ENCODE measurements around the gene BEND2. TPM values are rescaled to one million over a fixed set of nuclear protein-coding genes. Genes with fewer than 3 reads are reported as not detected.

BEND2 gene
- total RNA-seq, 1 experiment from 2014 or later = not detected

DNA sequence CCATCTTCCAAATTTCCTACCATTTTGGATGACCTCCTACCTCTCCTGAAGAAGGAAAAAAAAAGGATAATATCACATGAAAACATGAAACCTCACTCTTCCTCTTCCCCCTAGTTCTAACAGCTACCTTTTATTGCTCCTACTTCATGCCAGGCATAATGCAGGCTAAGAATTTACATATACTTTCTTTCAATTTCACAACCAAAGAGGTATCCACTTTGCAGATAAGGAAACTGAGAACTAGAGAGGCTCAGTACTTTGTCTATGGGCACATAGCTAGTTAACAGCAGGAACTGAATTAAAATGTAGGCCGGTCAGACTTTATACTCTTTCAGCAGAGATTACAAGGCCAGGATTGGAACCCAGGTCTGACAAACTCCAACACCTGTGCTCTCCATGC lies 34.4 kb upstream of the BEND2 start:
- no peak overlapping the region for H3K9ac ChIP-seq (ENCODE audit: low read length)
- no peaks in the 10 kb centered on the region for H4K20me1 ChIP-seq (ENCODE audit: insufficient read depth)
- DNase-seq (ENCODE audit: low read depth, low spot score) = no peak
- no peaks in the 10 kb centered on the region for H3K4me1 ChIP-seq (ENCODE audit: control insufficient read depth in 1 of 2, insufficient read depth in 2 of 2, low read length in 2 of 2)
- H2AFZ ChIP-seq (ENCODE audit: low read depth, low read length, poor library complexity, severe bottlenecking) = no peak overlapping the region
- intact Hi-C loops (cut with micrococcal nuclease) = no loop called here
- no peak for TF ChIP-seq SIN3A (IDR thresholded peaks at IDR 0.05; ENCODE audit: low read depth)
- no peak for TF ChIP-seq ELF1 (IDR thresholded peaks at IDR 0.05; ENCODE audit: borderline replicate concordance, low read depth)
- TF ChIP-seq SRF (IDR thresholded peaks at IDR 0.05; ENCODE audit: low read depth) = no peak
- TF ChIP-seq, protein P1, sequence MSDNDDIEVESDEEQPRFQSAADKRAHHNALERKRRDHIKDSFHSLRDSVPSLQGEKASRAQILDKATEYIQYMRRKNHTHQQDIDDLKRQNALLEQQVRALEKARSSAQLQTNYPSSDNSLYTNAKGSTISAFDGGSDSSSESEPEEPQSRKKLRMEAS (IDR thresholded peaks at IDR 0.05) = no peak
- TF ChIP-seq SP1 (IDR thresholded peaks at IDR 0.05; ENCODE audit: low read depth) = no peak
- no peak for TF ChIP-seq RAD21 (IDR thresholded peaks at IDR 0.05; ENCODE audit: low read depth)
- TF ChIP-seq FOSL1 (IDR thresholded peaks at IDR 0.05; ENCODE audit: low read depth) = no peak
- TF ChIP-seq, protein P2, sequence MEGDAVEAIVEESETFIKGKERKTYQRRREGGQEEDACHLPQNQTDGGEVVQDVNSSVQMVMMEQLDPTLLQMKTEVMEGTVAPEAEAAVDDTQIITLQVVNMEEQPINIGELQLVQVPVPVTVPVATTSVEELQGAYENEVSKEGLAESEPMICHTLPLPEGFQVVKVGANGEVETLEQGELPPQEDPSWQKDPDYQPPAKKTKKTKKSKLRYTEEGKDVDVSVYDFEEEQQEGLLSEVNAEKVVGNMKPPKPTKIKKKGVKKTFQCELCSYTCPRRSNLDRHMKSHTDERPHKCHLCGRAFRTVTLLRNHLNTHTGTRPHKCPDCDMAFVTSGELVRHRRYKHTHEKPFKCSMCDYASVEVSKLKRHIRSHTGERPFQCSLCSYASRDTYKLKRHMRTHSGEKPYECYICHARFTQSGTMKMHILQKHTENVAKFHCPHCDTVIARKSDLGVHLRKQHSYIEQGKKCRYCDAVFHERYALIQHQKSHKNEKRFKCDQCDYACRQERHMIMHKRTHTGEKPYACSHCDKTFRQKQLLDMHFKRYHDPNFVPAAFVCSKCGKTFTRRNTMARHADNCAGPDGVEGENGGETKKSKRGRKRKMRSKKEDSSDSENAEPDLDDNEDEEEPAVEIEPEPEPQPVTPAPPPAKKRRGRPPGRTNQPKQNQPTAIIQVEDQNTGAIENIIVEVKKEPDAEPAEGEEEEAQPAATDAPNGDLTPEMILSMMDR (IDR thresholded peaks at IDR 0.05 in 2 of 3, conservative IDR thresholded peaks at IDR 0.05 in 1 of 3; ENCODE audit: borderline replicate concordance in 1 of 3, insufficient read depth in 1 of 3, low read depth in 2 of 3, low read length in 2 of 3) = no peak
- TF ChIP-seq POLR2AphosphoS5 (IDR thresholded peaks at IDR 0.05; ENCODE audit: low read depth, low read length) = no peak
- TF ChIP-seq TCF7L2 (IDR thresholded peaks at IDR 0.05; ENCODE audit: borderline replicate concordance, extremely low read depth, insufficient read depth, insufficient read length) = no peak
- TF ChIP-seq YY1 (IDR thresholded peaks at IDR 0.05; ENCODE audit: extremely low read depth, insufficient replicate concordance, low read depth, low read length) = no peak
- TF ChIP-seq ZFX (IDR thresholded peaks at IDR 0.05) = no peak
- TF ChIP-seq EZH2phosphoT487 (IDR thresholded peaks at IDR 0.05; ENCODE audit: borderline replicate concordance) = no peak
- TF ChIP-seq CEBPB (IDR thresholded peaks at IDR 0.05; ENCODE audit: low read depth) = no peak
- TF ChIP-seq ZNF274 (IDR thresholded peaks at IDR 0.05; ENCODE audit: low read depth, low read length) = no peak
- no peak for TF ChIP-seq POLR2A (IDR thresholded peaks at IDR 0.05; ENCODE audit: borderline replicate concordance, extremely low read depth, insufficient read depth, insufficient read length)
- no peak for TF ChIP-seq EGR1 (IDR thresholded peaks at IDR 0.05; ENCODE audit: low read depth)
- TF ChIP-seq, protein P3, sequence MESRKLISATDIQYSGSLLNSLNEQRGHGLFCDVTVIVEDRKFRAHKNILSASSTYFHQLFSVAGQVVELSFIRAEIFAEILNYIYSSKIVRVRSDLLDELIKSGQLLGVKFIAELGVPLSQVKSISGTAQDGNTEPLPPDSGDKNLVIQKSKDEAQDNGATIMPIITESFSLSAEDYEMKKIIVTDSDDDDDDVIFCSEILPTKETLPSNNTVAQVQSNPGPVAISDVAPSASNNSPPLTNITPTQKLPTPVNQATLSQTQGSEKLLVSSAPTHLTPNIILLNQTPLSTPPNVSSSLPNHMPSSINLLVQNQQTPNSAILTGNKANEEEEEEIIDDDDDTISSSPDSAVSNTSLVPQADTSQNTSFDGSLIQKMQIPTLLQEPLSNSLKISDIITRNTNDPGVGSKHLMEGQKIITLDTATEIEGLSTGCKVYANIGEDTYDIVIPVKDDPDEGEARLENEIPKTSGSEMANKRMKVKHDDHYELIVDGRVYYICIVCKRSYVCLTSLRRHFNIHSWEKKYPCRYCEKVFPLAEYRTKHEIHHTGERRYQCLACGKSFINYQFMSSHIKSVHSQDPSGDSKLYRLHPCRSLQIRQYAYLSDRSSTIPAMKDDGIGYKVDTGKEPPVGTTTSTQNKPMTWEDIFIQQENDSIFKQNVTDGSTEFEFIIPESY (IDR thresholded peaks at IDR 0.05; ENCODE audit: extremely low read depth, insufficient replicate concordance, low read length) = no peak
- H3K36me3 ChIP-seq (ENCODE audit: control insufficient read depth in 1 of 2, insufficient read depth in 2 of 2, low read length in 2 of 2) = no peaks in the 10 kb centered on the region
- H3K27ac ChIP-seq (ENCODE audit: low read depth, low read length) = no peak overlapping the region
- no peak overlapping the region for H3K4me2 ChIP-seq (ENCODE audit: low read length)
- no peaks in the 10 kb centered on the region for H3K9me2 ChIP-seq (ENCODE audit: insufficient read depth)
- no peak overlapping the region for H3K4me3 ChIP-seq (replicated peaks in 1 of 2; ENCODE audit: low read depth in 1 of 2, low read length in 2 of 2)
- ATAC-seq = no peak
- no TSS peak for BruUV-seq (replicated peaks)
- ChIA-PET RAD21 (ENCODE audit: low non-redundant PET in 1 of 2, low total read pairs in 2 of 2, uncharacterized antibody in 2 of 2, unreplicated experiment in 2 of 2) (no interaction called here), CTCF (no interaction called here), POLR2A (no interaction called here)
- H3K9me3 ChIP-seq (ENCODE audit: control insufficient read depth in 1 of 2, insufficient read depth in 1 of 2, low read depth in 1 of 2, low read length in 2 of 2) = no peaks in the 10 kb centered on the region
- no peaks in the 10 kb centered on the region for H3K79me2 ChIP-seq (ENCODE audit: insufficient read depth, low read length)
- H3K27me3 ChIP-seq (ENCODE audit: insufficient read depth, low read length) = no peaks in the 10 kb centered on the region

All from HCT116 (cell line).